GM18519 (cell line): Measurements from ENCODE around the gene ABCA12.
A peak's percentile ranks its signal among the peaks of the same experiment; 100 is the strongest.

ENCODE experiments used
- ATAC-seq: cut with Tn5 transposase; IDR thresholded peaks from one replicate; pipeline ENCODE4 v1.9.1; 2021; ENCODE audit warnings: mild to moderate bottlenecking, moderate library complexity; ENCODE audit not compliant: unreplicated experiment, low FRiP score

ABCA12 gene

GRCh38 chr2:215052810-215053209, 85.6 kb downstream of the ABCA12 start:
- no peak for ATAC-seq

DNA sequence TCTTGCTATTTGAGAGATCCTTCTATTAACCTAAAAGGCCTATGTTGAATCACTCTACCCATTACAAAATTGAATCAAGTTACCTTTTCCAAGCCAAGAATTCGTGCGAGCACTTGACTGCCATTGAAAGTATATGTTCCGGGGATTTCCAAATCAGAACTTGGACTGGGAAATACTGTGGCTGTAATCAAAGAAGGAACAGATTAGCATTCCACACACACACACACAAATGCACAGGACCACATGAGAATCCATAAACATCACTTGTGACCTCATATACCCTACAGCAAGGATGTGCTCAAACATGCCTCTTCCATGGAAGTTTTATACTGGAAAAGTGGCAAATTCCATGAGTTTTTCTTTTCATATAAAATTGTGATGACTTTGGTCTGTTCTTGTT, 86.0 kb downstream of the ABCA12 start:
- ATAC-seq = no peak

DNA sequence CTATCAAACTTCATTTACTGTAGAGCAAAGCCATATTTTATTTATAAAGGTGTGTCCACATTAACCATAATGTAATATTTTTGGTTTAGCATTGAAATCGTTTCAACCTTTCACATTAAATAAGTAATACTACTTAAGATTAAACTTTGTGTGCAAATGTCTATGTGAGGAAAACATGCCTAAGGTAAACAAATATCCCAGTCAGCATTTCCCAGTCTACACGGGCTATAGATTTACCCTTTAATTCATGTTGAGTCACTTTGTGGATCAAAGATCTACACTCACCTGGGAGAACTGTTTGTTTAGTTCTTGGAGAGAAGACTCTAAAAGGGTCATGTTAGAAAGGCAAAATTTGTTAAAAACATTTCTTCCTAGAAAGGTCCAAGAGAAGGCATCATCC, 89.1 kb downstream of the ABCA12 start:
- ATAC-seq = no peak

GRCh38 chr2:215038421-215038820, 100.0 kb downstream of the ABCA12 start:
- ATAC-seq = no peak

DNA sequence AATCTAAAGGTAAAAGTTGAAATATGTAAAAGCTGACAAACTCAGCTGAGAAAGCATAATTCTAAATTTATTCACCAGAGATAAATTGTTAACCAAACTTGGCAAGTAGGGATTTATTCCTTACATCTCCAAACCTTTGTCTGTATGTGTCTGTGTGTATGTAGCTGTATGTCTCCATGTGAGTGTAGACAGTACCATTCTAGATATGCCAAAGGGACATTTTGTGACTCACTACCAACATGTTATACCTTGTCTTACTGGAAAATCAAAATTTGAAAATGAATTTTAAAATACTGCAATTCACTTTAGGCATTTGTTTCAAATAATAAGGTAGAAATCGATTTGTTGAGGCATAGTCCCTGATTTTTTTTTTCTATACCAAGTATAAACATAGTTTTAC, 102.1 kb downstream of the ABCA12 start:
- ATAC-seq = no peak

GRCh38 chr2:215034154-215034553, 104.3 kb downstream of the ABCA12 start:
- ATAC-seq = no peak

- ATAC-seq = no peak
Observed at GRCh38 chr2:215032153-215032552, 106.3 kb downstream of the ABCA12 start.

DNA sequence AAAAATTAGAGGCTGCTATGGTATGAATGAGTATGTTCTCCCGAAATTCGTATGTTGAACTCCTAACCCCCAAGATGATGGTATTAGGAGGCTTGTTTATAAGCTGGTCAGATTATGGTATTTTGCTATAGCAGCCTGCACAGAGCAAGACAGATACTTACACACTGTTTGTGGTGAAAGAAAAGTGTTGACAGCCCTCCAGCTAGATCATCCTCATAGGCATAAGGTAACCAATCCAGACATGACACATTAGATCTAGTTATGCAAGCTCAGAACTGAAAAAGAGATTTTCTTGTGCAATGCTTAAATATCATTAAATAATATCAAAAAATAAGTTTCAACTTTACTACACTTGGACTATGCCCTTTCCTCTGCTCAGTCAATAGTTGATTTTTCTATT, 107.1 kb downstream of the ABCA12 start:
- no peak for ATAC-seq

GRCh38 chr2:215029936-215030335, 108.5 kb downstream of the ABCA12 start:
- no peak for ATAC-seq

DNA sequence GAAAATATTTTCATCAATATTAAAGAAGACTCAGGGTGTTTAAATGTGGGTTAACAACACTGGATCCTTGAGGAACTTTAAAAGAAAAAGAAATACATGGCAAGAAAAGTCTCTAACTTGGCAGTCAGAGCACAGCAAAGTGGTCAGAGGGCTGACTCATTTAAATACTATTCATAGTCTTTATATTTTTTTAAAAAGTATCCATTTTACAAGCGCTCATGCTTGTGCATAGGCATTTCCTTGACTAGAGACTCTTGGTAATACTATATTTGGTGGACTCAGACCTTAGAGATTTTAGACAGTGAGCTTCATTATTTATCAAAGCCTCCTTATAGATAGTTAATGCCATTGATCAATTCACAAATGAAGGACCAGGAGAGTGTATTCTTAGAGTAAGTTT, 110.2 kb downstream of the ABCA12 start:
- no peak for ATAC-seq

DNA sequence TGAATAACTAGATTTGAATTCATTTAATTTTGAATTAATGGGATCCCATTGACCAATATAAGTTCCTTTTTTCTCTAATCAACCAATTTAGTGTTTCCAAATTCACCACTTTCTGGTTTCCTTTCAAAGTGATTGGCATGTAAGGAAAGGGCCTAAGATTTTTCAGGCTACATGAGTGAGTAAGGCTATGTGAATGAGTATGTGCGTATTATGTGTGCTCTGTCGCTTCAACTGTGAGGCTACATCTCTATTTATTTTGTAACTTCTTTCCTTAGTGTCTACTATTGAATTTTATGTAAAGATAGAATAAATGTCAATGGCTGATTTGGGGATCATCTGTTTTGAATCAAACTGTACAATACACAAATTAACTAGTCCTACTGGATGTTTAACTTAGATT, 110.6 kb downstream of the ABCA12 start:
- no peak for ATAC-seq

DNA sequence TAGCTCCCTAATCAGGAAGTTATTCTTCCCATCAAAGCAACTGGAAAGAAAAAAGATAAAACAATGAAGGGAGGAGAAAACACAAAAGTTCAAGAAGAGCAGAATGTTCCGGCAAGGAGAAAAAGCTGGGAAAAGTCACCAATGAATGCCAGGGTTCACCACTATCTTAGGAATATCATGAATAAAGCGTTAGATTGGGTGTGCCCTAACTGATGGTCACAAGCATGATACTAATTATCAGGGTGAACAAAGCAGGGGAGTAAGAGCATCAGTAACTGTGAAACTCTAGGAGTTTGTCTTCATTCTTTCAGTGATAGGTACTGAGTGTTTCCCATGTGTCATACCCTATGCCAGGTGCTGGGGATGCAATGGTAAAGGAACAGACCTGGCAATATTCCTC, 115.5 kb downstream of the ABCA12 start:
- no peak for ATAC-seq

DNA sequence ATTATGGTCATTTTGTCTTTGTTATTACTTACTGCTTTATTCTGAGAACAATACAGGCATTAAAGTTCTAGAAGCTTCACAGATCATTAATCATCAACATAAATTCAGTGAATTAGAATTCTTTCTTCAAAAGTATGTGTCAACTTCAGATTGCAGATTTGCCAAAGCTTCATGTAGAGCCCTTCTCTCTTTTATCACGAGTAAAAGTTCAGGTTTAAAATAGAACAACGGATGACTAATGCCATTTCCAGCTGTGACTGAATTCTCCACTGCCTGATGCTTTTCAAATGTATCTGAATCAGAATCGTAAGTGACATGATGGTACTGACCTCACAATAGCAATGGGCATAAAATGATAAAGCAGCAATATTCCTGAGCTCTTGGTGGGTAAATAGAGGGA, 116.0 kb downstream of the ABCA12 start:
- ATAC-seq = no peak

DNA sequence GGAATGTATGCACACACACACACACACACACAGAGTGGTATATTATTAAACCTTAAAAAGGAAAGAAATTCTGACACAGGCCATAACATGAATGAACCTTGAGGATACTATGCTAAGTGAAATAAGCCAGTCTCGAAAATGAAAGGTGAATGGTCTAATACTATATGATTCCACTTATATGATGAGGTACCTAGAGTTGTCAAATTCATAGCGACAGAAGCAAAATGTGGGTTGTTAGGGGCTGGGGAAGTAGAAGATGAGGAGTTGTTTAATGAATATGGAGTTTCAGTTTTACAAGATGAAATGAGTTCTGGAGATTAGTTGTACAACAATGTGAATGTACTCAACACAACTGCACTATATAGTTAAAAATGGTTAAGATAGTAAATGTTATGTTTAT, 118.1 kb downstream of the ABCA12 start:
- ATAC-seq = peak; percentile 30

- ATAC-seq = peak; percentile 37
Observed at GRCh38 chr2:215019521-215020145, 118.8 kb downstream of the ABCA12 start.

- ATAC-seq = peak; percentile 50
Observed at GRCh38 chr2:215019085-215019484, 119.3 kb downstream of the ABCA12 start.

- ATAC-seq = no peak
Observed at GRCh38 chr2:215015421-215015820, 123.0 kb downstream of the ABCA12 start.

GRCh38 chr2:215010390-215010789, 128.0 kb downstream of the ABCA12 start:
- no peak for ATAC-seq

GRCh38 chr2:215003001-215003400, 135.4 kb downstream of the ABCA12 start:
- ATAC-seq = no peak

GRCh38 chr2:215002500-215002899, 135.9 kb downstream of the ABCA12 start:
- no peak for ATAC-seq

DNA sequence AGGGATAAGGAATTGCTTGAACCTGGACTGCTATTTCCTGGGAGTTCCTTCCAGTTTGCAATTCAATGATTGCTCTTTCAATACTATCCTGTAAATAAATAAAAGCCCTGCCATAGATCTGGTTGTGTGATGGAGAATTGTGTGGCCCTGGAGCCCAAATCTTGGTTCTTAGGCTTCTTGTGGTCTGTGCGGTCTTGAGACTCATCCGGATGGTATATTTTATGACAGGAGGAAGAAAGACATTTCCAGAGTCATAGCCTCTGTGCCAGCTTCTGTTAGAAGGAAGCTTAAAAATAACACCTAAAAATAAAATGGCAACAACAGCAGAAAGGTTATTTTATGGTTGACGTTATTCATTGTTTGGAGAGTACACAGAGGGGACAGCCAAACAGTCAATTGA, 137.7 kb downstream of the ABCA12 start:
- no peak for ATAC-seq

- peak; percentile 90 for ATAC-seq
Observed at GRCh38 chr2:214995926-214996670, 142.3 kb downstream of the ABCA12 start.
